Effector memory CD4-positive, alpha-beta T cell (primary cell): ENCODE measurements around the gene ZMYND10.

Experiments used
- DNase-seq, 3 donors: peaks; one replicate each; pipeline ENCODE4 v3.0.0-alpha.2; 2020
- H3K27ac ChIP-seq: 2 replicates; pipeline ENCODE4 v1.7.0; 2013; ENCODE audit warnings: mild to moderate bottlenecking, low read length, moderate library complexity; ENCODE audit not compliant: insufficient read depth, poor library complexity, severe bottlenecking
- H3K27me3 ChIP-seq: replicated peaks from 2 replicates; pipeline ENCODE4 v1.7.0; 2013; ENCODE audit warnings: mild to moderate bottlenecking, low read length; ENCODE audit not compliant: insufficient read depth, control insufficient read depth, poor library complexity, severe bottlenecking
- H3K36me3 ChIP-seq: 2 replicates; pipeline ENCODE4 v1.7.0; 2013; ENCODE audit warnings: mild to moderate bottlenecking, low read length, moderate library complexity; ENCODE audit not compliant: control insufficient read depth, insufficient read depth
- H3K4me1 ChIP-seq: 2 replicates; pipeline ENCODE4 v1.7.0; 2013; ENCODE audit warnings: low read length, mild to moderate bottlenecking; ENCODE audit not compliant: control insufficient read depth, insufficient read depth, poor library complexity, severe bottlenecking
- H3K4me3 ChIP-seq: 2 replicates; pipeline ENCODE4 v1.7.0; 2013; ENCODE audit warnings: low read length, low read depth, mild to moderate bottlenecking; ENCODE audit not compliant: insufficient read depth, poor library complexity, severe bottlenecking
- H3K9me3 ChIP-seq: 2 replicates; pipeline ENCODE4 v1.7.0; 2013; ENCODE audit warnings: mild to moderate bottlenecking, low read length, moderate library complexity; ENCODE audit not compliant: control insufficient read depth

The ZMYND10 gene

GRCh38 chr3:50297384-50297775 is 48.2 kb downstream of the ZMYND10 start:
- Histone ChIP-seq H3K36me3 (no peaks in the 10 kb centered on the region), H3K4me1 (peaks cover 30% of the 10 kb centered on the region), H3K4me3 (no peak overlapping the region), H3K9me3 (no peaks in the 10 kb centered on the region), H3K27me3 (no peaks in the 10 kb centered on the region), H3K27ac (peak overlapping the region; percentile 4)
- DNase-seq: no peak

- no peak for DNase-seq
- Histone ChIP-seq H3K4me3 (no peak overlapping the region), H3K27me3 (no peaks in the 10 kb centered on the region), H3K9me3 (no peaks in the 10 kb centered on the region), H3K27ac (no peak overlapping the region), H3K4me1 (peaks cover 31% of the 10 kb centered on the region), H3K36me3 (no peaks in the 10 kb centered on the region)
Measured at GRCh38 chr3:50296721-50297383, 48.7 kb downstream of the ZMYND10 start.

GRCh38 chr3:50295553-50296431 is 49.7 kb downstream of the ZMYND10 start:
- no peaks in the 10 kb centered on the region for H3K27me3 ChIP-seq
- H3K4me3 ChIP-seq: no peak overlapping the region
- no peak for DNase-seq
- H3K36me3 ChIP-seq: no peaks in the 10 kb centered on the region
- H3K4me1 ChIP-seq: peaks cover 38% of the 10 kb centered on the region
- H3K27ac ChIP-seq: no peak overlapping the region
- H3K9me3 ChIP-seq: no peaks in the 10 kb centered on the region

- no peak for DNase-seq
- Histone ChIP-seq H3K4me3 (no peak overlapping the region), H3K4me1 (peaks cover 30% of the 10 kb centered on the region), H3K9me3 (no peaks in the 10 kb centered on the region), H3K36me3 (peaks cover 6% of the 10 kb centered on the region), H3K27me3 (no peaks in the 10 kb centered on the region), H3K27ac (no peak overlapping the region)
Measured at GRCh38 chr3:50294492-50295403, 50.8 kb downstream of the ZMYND10 start.

- Histone ChIP-seq H3K4me3 (no peak overlapping the region), H3K4me1 (peaks cover 27% of the 10 kb centered on the region), H3K36me3 (peaks cover 13% of the 10 kb centered on the region), H3K9me3 (no peaks in the 10 kb centered on the region), H3K27me3 (no peaks in the 10 kb centered on the region), H3K27ac (no peak overlapping the region)
- no peak for DNase-seq
Measured at GRCh38 chr3:50294089-50294488, 51.4 kb downstream of the ZMYND10 start.

GRCh38 chr3:50293079-50293801 is 52.3 kb downstream of the ZMYND10 start:
- H3K4me3 ChIP-seq: no peak overlapping the region
- no peak for DNase-seq
- H3K27ac ChIP-seq: peak overlapping the region; percentile 76
- peaks cover 21% of the 10 kb centered on the region for H3K36me3 ChIP-seq
- H3K4me1 ChIP-seq: peaks cover 20% of the 10 kb centered on the region
- no peaks in the 10 kb centered on the region for H3K27me3 ChIP-seq
- no peaks in the 10 kb centered on the region for H3K9me3 ChIP-seq

GRCh38 chr3:50292159-50293078 is 53.1 kb downstream of the ZMYND10 start, which contains the start of gene IFRD2:
TSS of gene IFRD2 (minus strand) at chr3:50292429. CDS start at chr3:50292274, 155 bp downstream.
- peak; percentile 88 to 94 (median 93) for DNase-seq
- peaks cover 29% of the 10 kb centered on the region for H3K36me3 ChIP-seq
- H3K4me1 ChIP-seq: peaks cover 17% of the 10 kb centered on the region
- no peaks in the 10 kb centered on the region for H3K9me3 ChIP-seq
- H3K27me3 ChIP-seq: no peaks in the 10 kb centered on the region
- H3K27ac ChIP-seq: peak within 1 kb of the TSS; percentile 76
- peak within 1 kb of the TSS; percentile 96 for H3K4me3 ChIP-seq
